ENCODE data around the gene SPRYD4.

SPRYD4 gene

DNA sequence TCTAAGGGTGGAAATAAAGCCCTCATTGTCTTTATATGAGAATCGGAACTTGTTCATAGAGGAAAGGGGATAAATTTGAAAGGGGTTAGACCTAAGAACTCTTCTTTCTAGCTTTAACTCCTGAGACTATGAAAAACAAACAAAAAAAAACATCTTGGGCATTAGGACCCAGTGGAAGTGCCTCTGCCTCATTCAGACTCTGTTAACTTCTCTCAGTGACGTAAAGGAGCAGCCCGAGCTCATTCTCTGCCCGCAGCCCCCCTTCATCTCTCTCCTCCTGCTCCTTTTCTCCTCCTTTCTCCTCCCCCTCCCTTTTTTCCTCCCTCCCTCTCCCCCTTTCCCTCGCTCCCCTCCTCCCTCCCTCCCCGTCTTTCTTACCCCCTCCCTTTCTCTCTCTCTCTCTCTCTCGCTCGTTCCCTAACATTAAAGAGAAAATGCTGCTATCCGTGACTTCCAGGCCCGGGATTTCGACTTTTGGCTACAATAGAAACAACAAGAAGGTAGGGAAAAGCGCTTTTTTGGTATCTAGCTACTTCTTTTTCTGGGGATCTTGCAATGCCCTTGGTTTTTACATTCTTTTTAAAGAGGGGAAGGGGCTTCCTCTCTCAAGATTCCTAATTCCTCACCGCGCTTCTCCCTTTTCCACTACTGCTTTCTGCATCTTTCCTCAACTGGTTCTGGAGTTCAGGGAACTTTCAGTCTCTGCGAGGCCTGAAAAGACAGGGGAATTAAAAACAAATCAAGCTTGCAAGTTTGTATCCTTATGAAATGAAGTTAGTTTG is 53.4 kb downstream of the SPRYD4 start, which contains the start of gene RBMS2:
TSS of gene RBMS2 (plus strand) at position 231 of the 782 bp plus-strand sequence. CDS start at position 435, 204 bp downstream.
- peak; percentile 92 for DNase-seq

GRCh38 chr12:56522411-56523193 is 54.2 kb downstream of the SPRYD4 start:
- DNase-seq = peak; percentile 44

DNA sequence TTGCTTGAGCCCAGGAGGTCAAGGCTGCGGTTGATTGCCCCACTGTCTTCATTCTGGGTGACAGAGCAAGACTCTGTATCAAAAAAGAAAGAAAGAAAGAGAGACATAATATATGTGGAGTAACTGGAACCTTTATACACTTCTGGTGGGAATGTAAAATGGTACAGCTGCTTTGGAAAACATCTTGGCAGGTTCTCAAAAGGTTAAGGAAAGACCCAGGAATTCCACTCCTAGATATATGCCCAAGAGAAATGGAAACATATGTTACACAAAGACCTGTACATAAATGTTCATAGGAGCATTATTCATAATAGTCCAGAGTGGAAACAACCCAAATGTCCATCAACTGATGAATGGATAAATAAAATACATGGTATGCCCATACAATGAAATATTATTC is 60.5 kb downstream of the SPRYD4 start:
- peak; percentile 45 for DNase-seq

All from fibroblast of skin of right quadriceps (primary cell).